Measurements from ENCODE around the gene MBD4.

GRCh38 chr3:129461461-129462146 lies 21.9 kb upstream of the MBD4 start:
- TF ChIP-seq POLR2AphosphoS5 (IDR thresholded peaks at IDR 0.05; ENCODE audit: low read depth, low read length) (no peak), POLR2A (IDR thresholded peaks at IDR 0.05; ENCODE audit: low read depth, low read length) (no peak), TAF1 (IDR thresholded peaks at IDR 0.05; ENCODE audit: borderline replicate concordance, low read depth, low read length) (no peak)
